Adrenal gland (tissue), 5 donors: Measurements from ENCODE around the gene KNG1.

Experiments
- CTCF ChIP-seq, 6 experiments: fragments of 450-650 bp in 4 of 6; fragments of 200-600 bp in 2 of 6; sonication (generic) in 1 of 6; IDR thresholded peaks; 1 replicate in 5 of 6; 2 replicates in 1 of 6; pipeline versions ENCODE4 v1.5.1 to v1.8.0; 2016 to 2021; ENCODE audit warnings: antibody characterized with exemption in 6 of 6, mild to moderate bottlenecking in 2 of 6, moderate library complexity in 1 of 6
- POLR2A ChIP-seq, 2 donors: fragments of 450-650 bp; IDR thresholded peaks; one replicate each; pipeline ENCODE4 v1.6.1; 2017; ENCODE audit warnings: antibody characterized with exemption in 2 of 2, mild to moderate bottlenecking in 2 of 2, moderate library complexity in 1 of 2
- donor health status: DM: no; HTN: no; CAD: no.

DNA sequence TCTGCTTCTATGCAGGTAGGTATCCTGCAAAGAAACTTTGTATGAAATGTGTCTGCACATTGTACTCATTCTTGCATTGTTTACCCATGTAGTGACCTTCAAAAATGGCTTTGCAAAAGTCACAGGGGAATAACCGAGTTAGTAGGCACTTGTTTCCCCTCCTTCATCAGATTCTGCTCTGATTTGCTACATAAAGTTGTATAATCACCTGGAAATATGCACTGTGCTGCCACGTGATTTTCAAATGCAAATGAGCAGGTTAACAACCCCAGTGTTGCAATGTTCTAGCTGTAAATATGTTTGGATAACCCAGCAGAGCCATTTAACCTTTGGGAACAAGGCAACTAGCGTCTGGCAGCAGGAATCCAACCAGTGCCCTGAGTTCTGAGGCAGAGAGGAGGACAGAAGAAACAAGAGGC, at the start of gene KNG1:
- TF ChIP-seq CTCF (IDR thresholded peaks at IDR 0.05) (no peak), POLR2A (IDR thresholded peaks at IDR 0.05) (no peak)
